GM19455 (cell line): ENCODE results near the gene ADGRL3.

Experiments used
- ATAC-seq: cut with Tn5 transposase; IDR thresholded peaks from one replicate; pipeline ENCODE4 v1.9.1; 2021; ENCODE audit not compliant: unreplicated experiment

Gene ADGRL3

DNA sequence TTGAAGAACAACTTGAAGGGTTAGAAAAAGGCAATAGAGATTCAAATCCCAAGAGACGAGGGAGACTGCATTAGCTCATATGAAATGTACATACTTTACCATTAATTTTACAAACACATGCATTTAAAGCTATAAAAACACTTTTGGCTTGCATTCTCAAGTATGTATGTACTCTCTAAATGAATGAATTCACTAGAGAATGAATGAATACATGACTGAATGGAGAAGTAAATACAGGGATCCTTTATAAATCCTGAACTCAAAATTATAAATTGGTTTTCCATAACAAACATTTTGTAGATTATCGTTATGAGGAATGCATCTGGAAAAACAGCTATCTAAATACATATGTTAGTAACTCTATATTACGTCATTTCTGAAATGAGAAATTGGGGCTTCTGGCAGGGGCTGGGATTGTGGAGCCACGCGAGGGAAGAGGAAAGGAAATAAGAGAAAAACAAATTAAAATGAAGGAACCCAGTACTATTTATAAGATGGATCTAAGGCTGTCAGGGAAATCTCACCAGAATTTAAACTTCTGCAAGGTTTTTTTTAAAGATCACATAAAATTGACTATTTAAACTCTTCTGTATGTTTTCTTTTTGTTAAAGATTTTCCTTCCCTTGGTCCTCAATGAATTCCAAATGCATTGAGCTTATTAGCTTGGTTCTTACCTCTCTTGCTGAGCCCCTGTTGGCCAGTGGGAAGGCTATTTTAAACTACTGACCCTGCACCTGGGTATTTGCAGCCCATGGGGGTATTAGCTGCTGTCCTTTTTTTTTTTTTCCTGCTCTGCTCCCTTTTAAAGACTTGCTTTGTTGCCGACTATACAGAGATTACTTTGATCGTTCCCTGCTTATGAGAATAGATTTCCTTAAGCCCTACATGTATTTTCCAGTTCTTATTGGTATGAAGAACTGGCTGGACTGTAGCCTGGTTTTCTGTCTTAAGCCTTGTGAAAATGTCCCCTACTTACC, 207.8 kb downstream of the ADGRL3 start:
- ATAC-seq, result no peak

GRCh38 chr4:61408861-61409260, 208.7 kb downstream of the ADGRL3 start:
- ATAC-seq, result no peak

- ATAC-seq, result no peak
Measured at GRCh38 chr4:61411241-61411640, 211.1 kb downstream of the ADGRL3 start.

DNA sequence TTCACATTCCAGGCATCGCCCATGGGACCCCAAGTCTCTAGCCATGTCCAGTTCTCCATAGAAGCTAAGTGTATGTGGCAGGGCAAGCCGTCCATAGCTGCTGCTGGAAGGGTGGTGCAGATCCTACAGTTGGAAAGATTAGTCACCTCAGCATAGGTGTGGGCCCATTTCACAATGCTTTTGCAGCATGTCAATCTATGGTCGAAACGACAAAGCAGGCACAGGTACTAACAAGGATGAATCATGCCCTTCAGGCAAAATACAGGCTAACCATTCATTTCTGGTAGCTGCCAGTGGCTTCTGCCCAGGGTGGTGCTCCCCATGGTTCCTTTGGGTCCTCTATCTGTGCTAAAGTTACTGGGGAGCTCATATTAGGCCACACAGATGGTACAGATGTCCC, 225.2 kb downstream of the ADGRL3 start:
- no peak for ATAC-seq

- no peak for ATAC-seq
Measured at GRCh38 chr4:61426229-61426628, 226.1 kb downstream of the ADGRL3 start.

DNA sequence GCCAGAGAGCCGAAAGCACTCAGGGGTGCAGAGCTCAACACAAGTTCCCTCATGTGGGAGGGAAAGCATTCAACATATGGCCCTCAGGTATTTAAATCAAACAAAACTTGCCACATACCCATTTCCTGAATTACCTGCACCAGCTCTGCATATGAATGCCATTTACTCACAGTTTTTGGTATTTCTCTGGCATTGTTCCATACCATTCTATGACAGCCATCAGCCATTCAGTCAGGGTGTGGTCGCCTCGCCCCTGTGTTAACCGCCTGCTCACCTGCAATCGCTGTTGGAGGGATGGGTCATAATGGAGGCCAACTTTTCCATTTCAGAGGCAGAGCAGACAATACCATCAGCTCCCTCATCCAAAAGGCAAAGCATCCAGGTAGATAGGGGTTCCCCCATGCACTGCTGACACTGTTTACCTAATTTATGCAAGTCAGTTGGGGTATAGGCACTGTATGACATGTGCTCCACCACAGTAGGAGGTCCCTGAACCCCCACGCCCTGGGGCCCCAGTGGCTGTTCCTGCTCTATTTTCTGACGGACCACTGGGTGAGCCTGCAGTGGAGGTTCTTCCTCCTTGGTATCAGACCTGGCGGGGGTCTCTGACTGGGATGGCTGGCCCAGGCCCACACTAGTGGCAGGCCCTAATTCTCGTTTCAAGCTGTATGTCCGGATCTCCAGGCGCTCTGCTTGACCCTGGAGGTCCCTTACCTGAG, 227.1 kb downstream of the ADGRL3 start:
- no peak for ATAC-seq

GRCh38 chr4:61427818-61428495, 227.8 kb downstream of the ADGRL3 start:
- no peak for ATAC-seq

DNA sequence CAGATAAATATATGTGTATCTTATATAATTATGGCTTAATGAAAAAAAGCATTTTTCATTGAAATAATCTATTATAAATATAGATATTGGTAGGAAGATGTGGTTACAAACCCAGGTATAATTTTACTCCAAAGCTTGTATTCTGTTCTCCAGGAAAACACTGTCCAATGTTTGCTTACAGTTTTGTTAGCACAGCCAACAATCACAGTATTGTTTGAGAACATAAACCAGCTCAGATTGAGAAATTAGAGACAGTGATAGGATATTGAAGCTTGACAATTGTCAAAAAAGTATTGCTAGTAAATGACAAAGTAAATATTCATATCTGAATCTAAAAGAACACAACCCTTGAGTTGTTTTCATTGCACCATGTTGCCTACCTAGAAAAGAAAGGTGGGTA, 228.8 kb downstream of the ADGRL3 start:
- ATAC-seq, result no peak

- no peak for ATAC-seq
Measured at GRCh38 chr4:61431131-61431530, 231.0 kb downstream of the ADGRL3 start.

DNA sequence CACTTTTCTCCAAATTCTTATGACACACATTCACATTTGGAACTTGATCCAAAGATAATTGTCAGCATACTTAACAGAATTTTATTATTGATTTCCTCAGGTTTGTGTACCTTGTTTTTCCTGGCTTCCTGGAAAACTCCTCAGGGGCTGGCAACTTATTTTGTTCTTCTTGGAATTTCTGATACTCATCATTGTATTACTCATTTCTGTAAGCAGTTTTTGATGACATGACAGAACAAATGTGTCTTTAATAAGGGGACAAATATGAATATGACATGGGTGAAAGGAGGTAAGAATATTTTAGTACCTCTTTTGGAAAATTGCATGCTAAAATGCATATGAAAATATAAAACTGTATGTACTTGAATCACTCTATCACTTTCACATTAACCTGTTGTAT, 237.8 kb downstream of the ADGRL3 start:
- ATAC-seq, result no peak

GRCh38 chr4:61440321-61440720, 240.2 kb downstream of the ADGRL3 start:
- ATAC-seq, result no peak

GRCh38 chr4:61442936-61443335, 242.8 kb downstream of the ADGRL3 start:
- no peak for ATAC-seq

- no peak for ATAC-seq
Measured at GRCh38 chr4:61443813-61444510, 243.8 kb downstream of the ADGRL3 start.

DNA sequence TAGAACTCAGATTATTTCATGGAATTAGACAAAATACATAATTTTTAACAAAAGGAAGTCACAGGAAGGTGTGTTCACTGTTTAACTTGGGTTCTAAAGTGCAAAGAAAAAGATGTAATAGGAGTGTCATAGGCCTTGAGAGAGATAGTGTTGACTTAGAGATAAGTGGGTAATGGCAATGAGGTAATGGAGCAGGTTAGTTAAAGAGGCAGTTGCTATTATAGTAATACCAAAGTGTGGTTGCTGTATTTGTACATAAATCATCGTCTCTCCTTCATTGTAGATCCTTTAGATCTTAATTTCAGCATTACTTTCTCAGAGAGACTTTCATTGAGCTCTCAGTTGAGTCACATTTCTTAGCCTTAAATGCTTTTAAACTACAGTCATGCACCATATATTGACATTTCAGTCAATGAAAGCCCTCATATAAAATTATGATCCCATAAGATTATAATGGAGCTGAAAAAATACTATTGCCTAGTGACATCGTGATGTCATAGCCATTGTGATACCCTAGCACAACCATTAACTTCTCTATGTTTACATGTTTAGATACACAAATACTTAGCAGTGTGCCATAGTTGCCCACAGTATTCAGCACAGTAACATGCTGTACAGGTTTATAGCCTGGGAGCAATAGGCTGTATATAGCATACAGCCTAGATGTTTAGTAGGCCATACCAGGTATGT, 245.4 kb downstream of the ADGRL3 start:
- ATAC-seq, result no peak

GRCh38 chr4:61446941-61447340, 246.8 kb downstream of the ADGRL3 start:
- ATAC-seq, result no peak

- no peak for ATAC-seq
Measured at GRCh38 chr4:61447918-61448317, 247.8 kb downstream of the ADGRL3 start.

- ATAC-seq, result no peak
Measured at GRCh38 chr4:61451935-61452334, 251.8 kb downstream of the ADGRL3 start.

DNA sequence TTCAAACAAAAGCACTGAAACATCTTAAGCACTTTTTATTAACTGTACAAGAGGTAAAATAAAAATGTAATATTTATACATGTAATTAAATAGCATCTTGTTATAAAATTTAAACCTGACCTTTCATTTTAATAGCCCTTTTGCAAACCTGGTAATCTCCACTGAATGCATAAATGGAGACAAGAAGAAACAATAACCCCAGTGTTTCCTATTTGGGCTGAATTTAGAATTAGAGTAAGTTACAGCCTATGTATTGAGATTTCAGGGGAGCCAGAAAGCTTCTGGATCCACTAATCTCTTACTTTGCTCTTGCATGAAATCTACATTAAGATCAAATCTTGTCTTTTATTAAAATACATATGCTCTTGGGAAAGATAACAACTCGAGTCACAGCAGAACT, 261.8 kb downstream of the ADGRL3 start:
- ATAC-seq, result no peak

DNA sequence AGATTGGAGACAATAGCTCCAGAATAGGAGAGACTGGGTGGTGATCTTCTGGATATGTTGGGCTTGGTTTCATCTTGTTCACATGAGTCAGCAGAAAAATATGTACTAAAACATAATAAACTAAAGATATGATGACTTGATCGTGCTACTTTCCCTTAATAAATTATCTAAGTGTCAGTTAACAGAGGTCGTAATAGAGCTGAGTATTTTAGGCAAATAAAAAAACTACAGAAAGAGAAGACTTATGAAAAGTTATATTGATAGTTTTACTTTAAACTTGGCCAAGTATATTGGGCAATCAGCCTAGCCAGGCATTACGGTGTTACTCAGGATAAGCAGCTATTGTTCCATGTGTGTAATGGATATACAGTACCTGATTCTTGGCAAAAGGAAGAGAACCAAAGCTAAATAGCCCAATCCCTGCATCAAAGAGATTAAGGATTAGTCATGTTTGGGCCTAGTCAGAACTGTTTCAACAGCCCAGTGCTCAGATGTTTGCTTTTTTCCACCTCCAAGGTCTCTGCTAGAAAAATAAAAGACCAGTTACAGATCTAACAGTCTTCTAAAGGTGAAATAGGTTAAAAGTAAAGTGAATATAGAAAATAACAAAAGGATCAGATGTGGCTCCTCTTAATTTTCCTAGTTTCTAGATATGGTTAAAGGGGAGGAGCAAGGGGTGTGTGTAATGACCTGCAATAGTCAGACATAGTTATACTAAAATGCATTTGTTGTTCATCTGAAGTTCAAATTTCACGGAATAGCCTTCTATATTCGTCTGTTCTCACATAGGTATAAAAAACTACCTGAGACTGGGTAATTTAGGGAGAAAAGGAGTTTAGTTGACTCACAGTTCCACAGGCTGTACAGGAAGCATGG, 262.6 kb downstream of the ADGRL3 start:
- ATAC-seq, result no peak
